ENCODE measurements around the gene TSNAXIP1.

- TF ChIP-seq CTCF (IDR thresholded peaks at IDR 0.05 in 2 of 3, conservative IDR thresholded peaks at IDR 0.05 in 1 of 3; ENCODE audit: insufficient read depth in 2 of 3, low read depth in 1 of 3, low read length in 3 of 3) (no peak), STAT6 (CRISPR knock-in tag; IDR thresholded peaks at IDR 0.05) (no peak), ID3 (CRISPR knock-in tag; IDR thresholded peaks at IDR 0.05) (no peak), ID3 (tag; IDR thresholded peaks at IDR 0.05) (no peak), CHD2 (IDR thresholded peaks at IDR 0.05; ENCODE audit: low read depth, low read length) (no peak), SAFB (IDR thresholded peaks at IDR 0.05; ENCODE audit: borderline replicate concordance, low read depth, low read length) (no peak), JUND (IDR thresholded peaks at IDR 0.05; ENCODE audit: borderline replicate concordance, low read depth, low read length) (no peak), JUND (tag; IDR thresholded peaks at IDR 0.05; ENCODE audit: borderline replicate concordance, low read depth, low read length) (no peak), SOX6 (IDR thresholded peaks at IDR 0.05) (no peak), LARP7 (IDR thresholded peaks at IDR 0.05) (no peak), SP2 (IDR thresholded peaks at IDR 0.05; ENCODE audit: extremely low read depth, low read depth, low read length, poor library complexity, severe bottlenecking) (no peak), SMARCE1 (IDR thresholded peaks at IDR 0.05) (no peak), ZNF146 (CRISPR knock-in tag; IDR thresholded peaks at IDR 0.05; ENCODE audit: unreplicated experiment) (no peak), POLR2AphosphoS2 (IDR thresholded peaks at IDR 0.05; ENCODE audit: low read length) (no peak), E2F4 (CRISPR knock-in tag; IDR thresholded peaks at IDR 0.05; ENCODE audit: low read depth) (no peak), ZNF561 (CRISPR knock-in tag; conservative IDR thresholded peaks at IDR 0.05) (no peak)
These were observed 31.4 kb upstream of the TSNAXIP1 start for GRCh38 chr16:67775273-67775672.

Measured in K562 (cell line).